Left cardiac atrium (tissue), 4 donors: Measurements from ENCODE around the gene EXOC8. TPM values are rescaled to one million over a fixed set of nuclear protein-coding genes. Genes with fewer than 3 reads are reported as not detected.
A peak's percentile ranks its signal among the peaks of the same experiment; 100 is the strongest.
"Not testable (repeated sequence)": the region's sequence is repeated elsewhere in the genome, so short reads cannot be mapped to it uniquely, and the experiment has no call there.

Experiments used
- ATAC-seq, 2 donors: fragments of 200-7000 bp; cut with Tn5 transposase; one replicate each; pipeline ENCODE4 v1.9.1; 2020; ENCODE audit warnings: mild to moderate bottlenecking in 2 of 2, moderate library complexity in 2 of 2
- DNase-seq: peaks from one replicate; pipeline ENCODE4 v3.0.0-alpha.2; 2020
- intact Hi-C, 2 donors: fragments of 100-400 bp; cut with DNase I; formaldehyde crosslinking; loops; one replicate each; pipeline versions ENCODE4 v1.14.1 to v1.15.1; 2022 to 2023
- total RNA-seq, 2 donors: library from RNA; stranded (reverse); fragmentation: NEBNext Ultra II Directional; extraction: Animal tissue kit (Norgen Biotek cat#: 25700); gene quantifications; one replicate each; pipeline ENCODE4 v1.2.1, GENCODE V29; 2021
- donor health status: DM: no; HTN: yes; CAD: no.
- donor health status: DM: no; HTN: yes; CAD: no; lungs with severe emphysema.
- donor health status: DM: yes; HTN: yes; CAD: no.
- donor health status: Dilated cardiomyopathy.

EXOC8 gene
- total RNA-seq, 2 donors from 2014 or later: 12.0 to 17.0 TPM

- DNase-seq: no peak
- intact Hi-C loops: loop anchor here in 1 of 2 donors (5.0 kb wide), 1 partner anchor 230 kb away; no protein-coding TSS in a partner anchor
- no peak for ATAC-seq
Measured at GRCh38 chr1:231357187-231357772, 19.6 kb upstream of the EXOC8 start.

GRCh38 chr1:231355171-231355570, 17.5 kb upstream of the EXOC8 start:
- DNase-seq (no peak), ATAC-seq (no peak)
- intact Hi-C loops: loop anchor here in 1 of 2 donors (5.0 kb wide), 1 partner anchor 232 kb away; no protein-coding TSS in a partner anchor

GRCh38 chr1:231354330-231355020, 16.8 kb upstream of the EXOC8 start:
- DNase-seq (no peak), ATAC-seq (no peak)
- intact Hi-C loops: loop anchor here in 1 of 2 donors (5.0 kb wide), 1 partner anchor 233 kb away; no protein-coding TSS in a partner anchor

GRCh38 chr1:231353086-231353485, 15.4 kb upstream of the EXOC8 start:
- ATAC-seq: no peak
- no peak for DNase-seq
- intact Hi-C loops: no loop called here

GRCh38 chr1:231351816-231352215, 14.2 kb upstream of the EXOC8 start:
- intact Hi-C loops: no loop called here
- ATAC-seq (no peak), DNase-seq (no peak)

GRCh38 chr1:231348856-231349255, 11.2 kb upstream of the EXOC8 start:
- intact Hi-C loops, ATAC-seq: not testable (repeated sequence)

GRCh38 chr1:231348442-231348841, 10.8 kb upstream of the EXOC8 start:
- intact Hi-C loops: no loop called here
- ATAC-seq (no peak), DNase-seq (no peak)

More at GRCh38 chr1:231348856-231349255, 11.2 kb upstream of the EXOC8 start:
- DNase-seq: not testable (repeated sequence)

- DNase-seq (no peak), ATAC-seq (no peak)
- intact Hi-C loops: no loop called here
Measured at GRCh38 chr1:231347961-231348360, 10.3 kb upstream of the EXOC8 start.

- DNase-seq (no peak), ATAC-seq (no peak)
- intact Hi-C loops: no loop called here
Measured at GRCh38 chr1:231340328-231341013, 2.8 kb upstream of the EXOC8 start.

GRCh38 chr1:231338270-231339128, 847 bp upstream of the EXOC8 start, which contains the start of gene SPRTN:
SPRTN (plus strand) TSS chr1:231338293; CDS start chr1:231338384, 91 bp downstream.
- intact Hi-C loops: loop anchor here in 1 of 2 donors (5.0 kb wide), 1 partner anchor 66 kb away; no protein-coding TSS in a partner anchor
- DNase-seq: no peak

GRCh38 chr1:231337043-231337471, 595 bp downstream of the EXOC8 start:
- intact Hi-C loops: loop anchor here in 1 of 2 donors (5.0 kb wide), 1 partner anchor 65 kb away; no protein-coding TSS in a partner anchor
- peak; percentile 7 to 41 for ATAC-seq
- DNase-seq: no peak

More at GRCh38 chr1:231338270-231339128, 847 bp upstream of the EXOC8 start, which contains the start of gene SPRTN:
- ATAC-seq: peak in 1 of 2 donors; percentile 86

GRCh38 chr1:231335663-231336602, 1.7 kb downstream of the EXOC8 start:
- no peak for ATAC-seq
- no peak for DNase-seq
- intact Hi-C loops: loop anchor here in 1 of 2 donors (5.0 kb wide), 1 partner anchor 64 kb away; no protein-coding TSS in a partner anchor

- intact Hi-C loops: loop anchor here in 1 of 2 donors (5.0 kb wide), 1 partner anchor 63 kb away; no protein-coding TSS in a partner anchor
- DNase-seq: no peak
- no peak for ATAC-seq
Measured at GRCh38 chr1:231334952-231335351, 2.7 kb downstream of the EXOC8 start.

- intact Hi-C loops: no loop called here
- ATAC-seq: no peak
- no peak for DNase-seq
Measured at GRCh38 chr1:231334079-231334666, 3.5 kb downstream of the EXOC8 start.

- ATAC-seq: no peak
- no peak for DNase-seq
- intact Hi-C loops: no loop called here
Measured at GRCh38 chr1:231332761-231333160, 4.9 kb downstream of the EXOC8 start.

- intact Hi-C loops: no loop called here
- no peak for ATAC-seq
- DNase-seq: no peak
Measured at GRCh38 chr1:231329483-231329882, 8.2 kb downstream of the EXOC8 start.

- intact Hi-C loops: no loop called here
- DNase-seq (no peak), ATAC-seq (no peak)
Measured at GRCh38 chr1:231327617-231328016, 10.0 kb downstream of the EXOC8 start.
